ENCODE results near the gene SIM1. TPM values are rescaled to one million over a fixed set of nuclear protein-coding genes. Genes with fewer than 3 reads are reported as not detected.

SIM1 gene
- total and polyA plus RNA-seq, 2 experiments from 2014 or later, result 0.30 TPM; not detected in 1

- Histone ChIP-seq H3K4me2 (no peak overlapping the region), H2AFZ (no peak overlapping the region), H3K9me2 (replicated peaks; ENCODE audit: insufficient read depth) (no peaks in the 10 kb centered on the region), H3K27me3 (no peaks in the 10 kb centered on the region), H3K27ac (no peak overlapping the region), H4K20me1 (ENCODE audit: insufficient read depth, poor library complexity, severe bottlenecking) (no peaks in the 10 kb centered on the region), H3K4me1 (ENCODE audit: insufficient read depth) (no peaks in the 10 kb centered on the region), H3K36me3 (replicated peaks; ENCODE audit: insufficient read depth, low read depth) (no peaks in the 10 kb centered on the region), H3K79me2 (no peaks in the 10 kb centered on the region), H3K4me3 (no peak overlapping the region), H3K9me3 (ENCODE audit: low read depth) (no peaks in the 10 kb centered on the region)
- no peak for TF ChIP-seq EZH2phosphoT487 (IDR thresholded peaks at IDR 0.05; ENCODE audit: low read depth, severe bottlenecking, unreplicated experiment)
- no peak for TF ChIP-seq CTCF (IDR thresholded peaks at IDR 0.05; ENCODE audit: poor library complexity)
- TF ChIP-seq EZH2 (IDR thresholded peaks at IDR 0.05; ENCODE audit: borderline replicate concordance), result no peak
- no peak for DNase-seq (ENCODE audit: low spot score)
- WGBS (ENCODE audit: low lambda C conversion rate, missing lambda C conversion rate), result 78% methylated on average over 3 of the region's 3 CpGs
Measured at GRCh38 chr6:100417036-100417435, 47.7 kb downstream of the SIM1 start.

GRCh38 chr6:100415768-100416167, 49.0 kb downstream of the SIM1 start:
- Histone ChIP-seq H2AFZ (no peak overlapping the region), H3K4me3 (no peak overlapping the region), H3K27ac (no peak overlapping the region), H3K4me1 (ENCODE audit: insufficient read depth) (no peaks in the 10 kb centered on the region), H3K9me2 (replicated peaks; ENCODE audit: insufficient read depth) (no peaks in the 10 kb centered on the region), H4K20me1 (ENCODE audit: insufficient read depth, poor library complexity, severe bottlenecking) (no peaks in the 10 kb centered on the region), H3K4me2 (no peak overlapping the region), H3K27me3 (no peaks in the 10 kb centered on the region), H3K79me2 (no peaks in the 10 kb centered on the region), H3K36me3 (replicated peaks; ENCODE audit: insufficient read depth, low read depth) (no peaks in the 10 kb centered on the region), H3K9me3 (ENCODE audit: low read depth) (no peaks in the 10 kb centered on the region)
- TF ChIP-seq EZH2 (IDR thresholded peaks at IDR 0.05; ENCODE audit: borderline replicate concordance), result no peak
- TF ChIP-seq EZH2phosphoT487 (IDR thresholded peaks at IDR 0.05; ENCODE audit: low read depth, severe bottlenecking, unreplicated experiment), result no peak
- TF ChIP-seq CTCF (IDR thresholded peaks at IDR 0.05; ENCODE audit: poor library complexity), result no peak
- DNase-seq (ENCODE audit: low spot score), result no peak

DNA sequence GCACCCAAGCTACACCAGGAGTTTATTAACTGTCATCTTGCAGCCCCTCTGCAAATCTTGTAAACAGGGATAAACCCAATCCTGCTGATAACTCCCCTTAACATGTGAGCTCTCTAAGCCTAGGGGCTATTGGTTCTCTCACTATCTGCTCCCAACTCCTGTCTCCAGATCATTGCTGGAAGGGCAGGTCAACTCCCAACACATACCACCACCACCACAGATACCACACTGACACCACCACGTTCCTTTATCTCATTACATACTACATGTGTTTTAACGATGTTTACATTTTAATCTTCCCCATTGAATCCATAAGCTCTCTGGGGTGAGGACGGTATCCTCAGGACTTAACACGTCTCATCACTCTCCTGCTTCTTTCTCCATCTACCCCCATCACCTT, 51.8 kb downstream of the SIM1 start:
- Histone ChIP-seq H3K27me3 (peaks cover 3% of the 10 kb centered on the region), H3K4me3 (no peak overlapping the region), H3K79me2 (no peaks in the 10 kb centered on the region), H2AFZ (no peak overlapping the region), H3K4me2 (no peak overlapping the region), H3K27ac (no peak overlapping the region), H3K36me3 (replicated peaks; ENCODE audit: insufficient read depth, low read depth) (no peaks in the 10 kb centered on the region), H3K4me1 (ENCODE audit: insufficient read depth) (no peaks in the 10 kb centered on the region), H3K9me2 (replicated peaks; ENCODE audit: insufficient read depth) (no peaks in the 10 kb centered on the region), H4K20me1 (ENCODE audit: insufficient read depth, poor library complexity, severe bottlenecking) (no peaks in the 10 kb centered on the region), H3K9me3 (ENCODE audit: low read depth) (no peaks in the 10 kb centered on the region)
- DNase-seq (ENCODE audit: low spot score), result no peak
- WGBS (ENCODE audit: low lambda C conversion rate, missing lambda C conversion rate), result 67% methylated on average over 4 of the region's 4 CpGs
- TF ChIP-seq EZH2phosphoT487 (IDR thresholded peaks at IDR 0.05; ENCODE audit: low read depth, severe bottlenecking, unreplicated experiment), result no peak
- TF ChIP-seq CTCF (IDR thresholded peaks at IDR 0.05; ENCODE audit: poor library complexity), result no peak
- TF ChIP-seq EZH2 (IDR thresholded peaks at IDR 0.05; ENCODE audit: borderline replicate concordance), result no peak

GRCh38 chr6:100404051-100404450, 60.7 kb downstream of the SIM1 start:
- no peak for DNase-seq (ENCODE audit: low spot score)
- WGBS (ENCODE audit: low lambda C conversion rate, missing lambda C conversion rate), result 77% methylated on average over 3 of the region's 3 CpGs
- H3K4me3 ChIP-seq, result no peak overlapping the region

More at GRCh38 chr6:100404051-100404450, 60.7 kb downstream of the SIM1 start:
- Histone ChIP-seq H4K20me1 (ENCODE audit: insufficient read depth, poor library complexity, severe bottlenecking) (no peaks in the 10 kb centered on the region), H3K4me2 (no peak overlapping the region), H3K36me3 (replicated peaks; ENCODE audit: insufficient read depth, low read depth) (no peaks in the 10 kb centered on the region), H3K9me2 (replicated peaks; ENCODE audit: insufficient read depth) (no peaks in the 10 kb centered on the region), H3K4me1 (ENCODE audit: insufficient read depth) (no peaks in the 10 kb centered on the region), H2AFZ (no peak overlapping the region), H3K27me3 (peaks cover 18% of the 10 kb centered on the region), H3K9me3 (ENCODE audit: low read depth) (no peaks in the 10 kb centered on the region), H3K27ac (no peak overlapping the region), H3K79me2 (no peaks in the 10 kb centered on the region)
- TF ChIP-seq EZH2 (IDR thresholded peaks at IDR 0.05; ENCODE audit: borderline replicate concordance), result no peak
- no peak for TF ChIP-seq CTCF (IDR thresholded peaks at IDR 0.05; ENCODE audit: poor library complexity)
- no peak for TF ChIP-seq EZH2phosphoT487 (IDR thresholded peaks at IDR 0.05; ENCODE audit: low read depth, severe bottlenecking, unreplicated experiment)

Measured in hepatocyte (in vitro differentiated cells).